K562 (cell line): ENCODE data around the gene EDA. TPM values are rescaled to one million over a fixed set of nuclear protein-coding genes. Genes with fewer than 3 reads are reported as not detected.

ENCODE experiments used
- ATAC-seq: fragments of 200-7000 bp; cut with Tn5 transposase; 3 replicates; pipeline ENCODE4 v1.9.1; 2020; ENCODE audit warnings: moderate library complexity
- BruUV-seq: library from RNA; stranded (reverse); fragments of 400-500 nt; replicated peaks from 2 replicates; lab custom pipeline; 2021; lab: Mats Ljungman, UMichigan
- CTCF ChIA-PET: fragments of 300-600 bp; formaldehyde crosslinking; extraction: SDS; loops from one replicate; lab custom pipeline; 2021; ENCODE audit warnings: low intra/inter-chr PET ratio; lab: Yijun Ruan, JAX
- POLR2A ChIA-PET: fragments of 300-600, 350-650 bp; sonication (Branson Sonifier 250); formaldehyde crosslinking; extraction: SDS; loops from one replicate; lab custom pipeline; 2021; ENCODE audit warnings: antibody characterized with exemption, inconsistent platforms; lab: Yijun Ruan, JAX
- DNase-seq, 4 experiments: peaks; one replicate each; pipeline versions ENCODE4 v3.0.0 to v3.0.0-alpha.2; 2011 to 2018; ENCODE audit warnings: low spot score in 3 of 4, mixed read lengths in 3 of 4; ENCODE audit errors: extremely low read depth in 1 of 4
- FAIRE-seq: peaks from 2 replicates; lab custom pipeline; 2011; peaks lifted over from hg19 to GRCh38; lab: Jason Lieb, UNC
- H2AFZ ChIP-seq: 2 replicates; pipeline ENCODE4 v1.6.0; 2011; ENCODE audit warnings: low read depth, low read length, control low read depth, inconsistent platforms
- H3K27ac ChIP-seq: fragments of 200-600 bp; 3 replicates; pipeline ENCODE4 v1.8.0; 2011; ENCODE audit warnings: low read depth, mild to moderate bottlenecking, control low read depth, inconsistent platforms, low read length, moderate library complexity, mixed read lengths; ENCODE audit errors: extremely low read depth
- H3K27me3 ChIP-seq, 2 experiments: fragments of 300-600 bp in 1 of 2; 2 replicates in 1 of 2; 3 replicates in 1 of 2; pipeline versions ENCODE4 v1.6.0 to v1.8.0; 2011; ENCODE audit warnings: inconsistent platforms in 2 of 2, low read length in 2 of 2, mild to moderate bottlenecking in 1 of 2, mixed read lengths in 1 of 2, moderate library complexity in 1 of 2; ENCODE audit not compliant: control insufficient read depth in 2 of 2, insufficient read depth in 2 of 2
- H3K36me3 ChIP-seq: fragments of 300-600 bp; 3 replicates; pipeline ENCODE4 v1.8.0; 2011; ENCODE audit warnings: mild to moderate bottlenecking, low read length, inconsistent platforms; ENCODE audit not compliant: control insufficient read depth, insufficient read depth
- H3K4me1 ChIP-seq, 2 experiments: fragments of 200-600 bp in 1 of 2; replicated peaks in 1 of 2; 2 replicates in 1 of 2; 3 replicates in 1 of 2; pipeline versions ENCODE4 v1.5.1 to v1.8.0; 2011; ENCODE audit warnings: inconsistent platforms in 2 of 2, low read length in 2 of 2, mild to moderate bottlenecking in 1 of 2, mixed read lengths in 1 of 2, moderate library complexity in 1 of 2; ENCODE audit not compliant: control insufficient read depth in 2 of 2, insufficient read depth in 2 of 2
- H3K4me2 ChIP-seq: 2 replicates; pipeline ENCODE4 v1.6.1; 2011; ENCODE audit warnings: low read length, control low read depth, inconsistent platforms, mixed read lengths; ENCODE audit not compliant: insufficient read depth
- H3K4me3 ChIP-seq: fragments of 200-600 bp; sonication (generic), shearing (Covaris generic); 2 replicates; pipeline ENCODE4 v1.5.1; 2016; ENCODE audit warnings: control low read depth, inconsistent platforms
- H3K79me2 ChIP-seq: fragments of 200-600 bp; 3 replicates; pipeline ENCODE4 v1.8.0; 2011; ENCODE audit warnings: low read length, inconsistent platforms; ENCODE audit not compliant: control insufficient read depth, insufficient read depth
- H3K9ac ChIP-seq, 2 experiments: 2 replicates each; pipeline versions ENCODE4 v1.6.0 to v1.6.1; 2011; ENCODE audit warnings: low read depth in 2 of 2, low read length in 2 of 2, control low read depth in 1 of 2, inconsistent platforms in 1 of 2, mild to moderate bottlenecking in 1 of 2, mixed read lengths in 1 of 2; ENCODE audit not compliant: insufficient read depth in 1 of 2
- H3K9me1 ChIP-seq: one replicate; pipeline ENCODE4 v1.6.0; 2011; ENCODE audit warnings: inconsistent platforms, mild to moderate bottlenecking, low read length, moderate library complexity; ENCODE audit not compliant: control insufficient read depth, insufficient read depth
- H3K9me3 ChIP-seq: replicated peaks from 2 replicates; pipeline ENCODE4 v1.5.1; 2011; ENCODE audit warnings: low read depth, low read length, inconsistent platforms; ENCODE audit not compliant: control insufficient read depth, insufficient read depth
- H4K20me1 ChIP-seq: replicated peaks from 2 replicates; pipeline ENCODE4 v1.6.1; 2011; ENCODE audit warnings: low read length, inconsistent platforms, mixed read lengths; ENCODE audit not compliant: control insufficient read depth, insufficient read depth
- AFF4 ChIP-seq: sonication (generic); formaldehyde crosslinking; IDR thresholded peaks from 2 replicates; pipeline ENCODE4 v1.8.0; 2023; ENCODE audit warnings: mild to moderate bottlenecking, missing genetic modification reagents
- BHLHE40 ChIP-seq: IDR thresholded peaks from 2 replicates; pipeline ENCODE4 v1.6.1; 2011; ENCODE audit warnings: low read length, improper control_type of control experiment
- DEAF1 ChIP-seq: fragments of 450-650 bp; formaldehyde crosslinking; IDR thresholded peaks from 2 replicates; pipeline ENCODE4 v1.4.0; 2020; ENCODE audit warnings: mild to moderate bottlenecking, moderate library complexity
- MTA2 ChIP-seq: fragments of 450-650 bp; IDR thresholded peaks from 2 replicates; pipeline ENCODE4 v1.6.1; 2016; ENCODE audit warnings: low read depth
- SIRT6 ChIP-seq: IDR thresholded peaks from one replicate; pipeline ENCODE4 v1.6.1; 2012; ENCODE audit warnings: low read depth, mild to moderate bottlenecking, control low read depth, inconsistent platforms, low read length, moderate library complexity
- SMAD2 ChIP-seq: fragments of 150-350 bp; IDR thresholded peaks from 2 replicates; pipeline ENCODE4 v1.6.1; 2014; ENCODE audit warnings: low read depth, mild to moderate bottlenecking, low read length
- ZBTB11 ChIP-seq, 3 experiments: fragments of 200-800 bp in 1 of 3; fragments of 250-450 bp in 1 of 3; fragments of 450-650 bp in 1 of 3; sonication (Bioruptor Pico) in 1 of 3; sonication (Bioruptor generic) in 1 of 3; formaldehyde crosslinking in 1 of 3; IDR thresholded peaks; 2 replicates each; pipeline versions ENCODE4 v1.6.1 to v1.8.0; 2016 to 2022; ENCODE audit warnings: mild to moderate bottlenecking in 2 of 3, missing genetic modification characterization in 2 of 3, missing compliant biosample characterization in 1 of 3, moderate library complexity in 1 of 3
- ZNF184 ChIP-seq: sonication (generic); formaldehyde crosslinking; IDR thresholded peaks from 2 replicates; pipeline ENCODE4 v1.5.0; 2020; ENCODE audit warnings: missing genetic modification reagents
- WGBS: fragments of 100-300 bp; shearing (Covaris generic); methylation state at CpG from one replicate; pipeline ENCODE4 v1.1.6; 2016; ENCODE audit warnings: low coverage, mixed read lengths; ENCODE audit not compliant: insufficient coverage; ENCODE audit errors: missing lambda C conversion rate; 5-methylcytosine and 5-hydroxymethylcytosine counted together
- in situ Hi-C: fragments of 300-500 bp; cut with MboI; formaldehyde crosslinking; loops from 4 replicates; pipeline ENCODE4 v1.15.0; 2018; ENCODE audit warnings: inconsistent platforms, mixed read lengths
- intact Hi-C: fragments of 100-400 bp; cut with micrococcal nuclease; formaldehyde crosslinking; loops from 2 replicates; pipeline ENCODE4 v1.14.2; 2022
- polyA plus RNA-seq, 8 experiments: library from polyadenylated mRNA; depleted of rRNA in 4 of 8; stranded (reverse) in 5 of 8; unstranded in 3 of 8; fragments of >200 nt; fragmentation: Nextera tagmentation in 2 of 8; fragmentation: Illumina TruSeq in 1 of 8; extraction: Ambion mirVana in 2 of 8; extraction: Trizol in 1 of 8; gene quantifications; 2 replicates each; pipeline versions ENCODE4 v1.2.1 to v1.2.3, GENCODE V29; 2011 to 2014; ENCODE audit warnings: inconsistent platforms in 1 of 8, missing spikeins in 1 of 8
- total RNA-seq, 7 experiments: library from RNA; depleted of rRNA in 6 of 7; stranded (reverse); fragments of >200 nt in 6 of 7; fragmentation: Illumina TruSeq in 2 of 7; extraction: Trizol in 2 of 7; gene quantifications; 2 replicates each; pipeline versions ENCODE4 v1.2.1 to v1.2.3, GENCODE V29; 2011 to 2021; ENCODE audit warnings: low replicate concordance in 1 of 7

The EDA gene
- total and polyA plus RNA-seq, 9 of the 15 experiments (the other 6 are each of a cell fraction or from before 2014, with no cell fraction given), result 0.03 to 0.40 (median 0.07) TPM

GRCh38 chrX:69664693-69665092 lies 48.8 kb downstream of the EDA start:
- no peak overlapping the region for H2AFZ ChIP-seq
- WGBS, result 0% methylated on average over 1 of the region's 1 CpG
- H3K9ac ChIP-seq, result no peak overlapping the region
- no peaks in the 10 kb centered on the region for H3K9me3 ChIP-seq
- H3K4me2 ChIP-seq, result no peak overlapping the region
- no peaks in the 10 kb centered on the region for H3K27me3 ChIP-seq
- in situ Hi-C loops (no loop called here), intact Hi-C loops (no loop called here)
- no peak overlapping the region for H3K27ac ChIP-seq
- CTCF ChIA-PET, result no interaction called here
- DNase-seq, result no peak
- POLR2A ChIA-PET, result no interaction called here
- H3K36me3 ChIP-seq, result no peaks in the 10 kb centered on the region
- no peaks in the 10 kb centered on the region for H3K79me2 ChIP-seq
- H3K4me3 ChIP-seq, result no peak overlapping the region
- no peak for FAIRE-seq
- TF ChIP-seq MTA2, result no peak
- no peak for TF ChIP-seq ZBTB11 (CRISPR knock-in tag; IDR thresholded peaks at IDR 0.05)
- no peak for TF ChIP-seq SMAD2
- TF ChIP-seq BHLHE40, result no peak
- no peak for TF ChIP-seq SIRT6
- no peak for TF ChIP-seq AFF4 (CRISPR knock-in tag)
- TF ChIP-seq ZNF184 (CRISPR knock-in tag), result no peak
- no peak for TF ChIP-seq DEAF1 (CRISPR knock-in tag)
- H4K20me1 ChIP-seq, result no peaks in the 10 kb centered on the region
- ATAC-seq, result no peak
- H3K4me1 ChIP-seq, result no peaks in the 10 kb centered on the region
- no TSS peak for BruUV-seq
- H3K9me1 ChIP-seq, result no peaks in the 10 kb centered on the region
